Dendritic cell treated with granulocyte-macrophage colony-stimulating factor and Interleukin-4, amounts not matched to agents 40 ng/mL and 50 ng/mL, for 4 days (primary cell): ENCODE results near the gene SLC7A5.
"Not testable (repeated sequence)": the region's sequence is repeated elsewhere in the genome, so short reads cannot be mapped to it uniquely, and the experiment has no call there.

Experiments used
- H3K27ac Mint-ChIP-seq: one replicate; pipeline ENCODE4 v1.8.0; 2022; ENCODE audit warnings: mild to moderate bottlenecking, mixed read lengths
- H3K27me3 Mint-ChIP-seq: one replicate; pipeline ENCODE4 v1.8.0; 2022; ENCODE audit warnings: mild to moderate bottlenecking, mixed read lengths
- H3K36me3 Mint-ChIP-seq: one replicate; pipeline ENCODE4 v1.8.0; 2022; ENCODE audit warnings: low read depth, mixed read lengths
- H3K4me1 Mint-ChIP-seq: one replicate; pipeline ENCODE4 v1.8.0; 2022; ENCODE audit warnings: low read depth, mixed read lengths
- H3K4me3 Mint-ChIP-seq: one replicate; pipeline ENCODE4 v1.8.0; 2022; ENCODE audit warnings: mild to moderate bottlenecking, moderate library complexity, mixed read lengths
- H3K9me3 Mint-ChIP-seq: one replicate; pipeline ENCODE4 v1.8.0; 2022; ENCODE audit warnings: mixed read lengths
- intact Hi-C: fragments of 100-400 bp; cut with micrococcal nuclease; formaldehyde crosslinking; loops from one replicate; pipeline ENCODE4 v1.15.0; 2022

The SLC7A5 gene

DNA sequence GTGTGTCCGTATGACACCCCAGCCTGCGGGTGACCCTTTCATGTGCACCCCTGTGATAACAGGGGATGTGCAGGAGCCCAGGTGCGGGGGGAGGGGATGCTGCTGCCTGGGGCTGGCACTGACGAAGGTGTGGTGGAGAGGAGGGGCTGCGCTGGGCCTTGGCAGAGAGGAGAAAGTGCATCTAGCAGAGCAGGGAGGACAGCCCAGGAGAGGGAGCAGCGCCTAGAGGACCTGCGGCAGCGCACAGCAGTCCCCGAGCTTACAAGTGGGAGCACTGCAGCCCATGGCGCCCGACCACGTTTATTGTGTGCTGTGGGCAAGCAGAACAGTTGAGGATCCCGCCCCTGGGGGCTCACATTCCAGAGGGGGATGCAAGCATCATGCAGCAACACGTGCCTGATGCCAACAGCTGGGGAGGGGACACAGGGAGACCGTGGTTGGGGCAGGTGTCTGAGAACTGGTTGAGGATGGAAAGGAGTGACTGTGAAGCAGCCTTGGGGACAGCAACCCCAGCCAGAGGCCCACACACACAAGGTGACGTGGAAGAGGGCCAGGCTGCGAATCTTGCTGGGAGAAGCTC, 10.9 kb upstream of the SLC7A5 start:
- H3K36me3 Mint-ChIP-seq: no peaks in the 10 kb centered on the region
- H3K4me3 Mint-ChIP-seq: no peak overlapping the region
- peaks cover 16% of the 10 kb centered on the region for H3K4me1 Mint-ChIP-seq
- intact Hi-C loops: no loop called here
- H3K27me3 Mint-ChIP-seq: peaks cover 60% of the 10 kb centered on the region
- no peak overlapping the region for H3K27ac Mint-ChIP-seq
- no peaks in the 10 kb centered on the region for H3K9me3 Mint-ChIP-seq

GRCh38 chr16:87879411-87880013, 10.2 kb upstream of the SLC7A5 start:
- intact Hi-C loops, H3K9me3 Mint-ChIP-seq, H3K27ac Mint-ChIP-seq, H3K36me3 Mint-ChIP-seq, H3K4me3 Mint-ChIP-seq: not testable (repeated sequence)
- Mint-ChIP-seq H3K27me3 (peaks cover 59% of the 10 kb centered on the region), H3K4me1 (peaks cover 20% of the 10 kb centered on the region)

GRCh38 chr16:87878704-87879103, 9.4 kb upstream of the SLC7A5 start:
- intact Hi-C loops: no loop called here
- Mint-ChIP-seq H3K27ac (no peak overlapping the region), H3K9me3 (no peaks in the 10 kb centered on the region), H3K4me3 (no peak overlapping the region), H3K36me3 (no peaks in the 10 kb centered on the region), H3K27me3 (peaks cover 59% of the 10 kb centered on the region), H3K4me1 (peaks cover 20% of the 10 kb centered on the region)

DNA sequence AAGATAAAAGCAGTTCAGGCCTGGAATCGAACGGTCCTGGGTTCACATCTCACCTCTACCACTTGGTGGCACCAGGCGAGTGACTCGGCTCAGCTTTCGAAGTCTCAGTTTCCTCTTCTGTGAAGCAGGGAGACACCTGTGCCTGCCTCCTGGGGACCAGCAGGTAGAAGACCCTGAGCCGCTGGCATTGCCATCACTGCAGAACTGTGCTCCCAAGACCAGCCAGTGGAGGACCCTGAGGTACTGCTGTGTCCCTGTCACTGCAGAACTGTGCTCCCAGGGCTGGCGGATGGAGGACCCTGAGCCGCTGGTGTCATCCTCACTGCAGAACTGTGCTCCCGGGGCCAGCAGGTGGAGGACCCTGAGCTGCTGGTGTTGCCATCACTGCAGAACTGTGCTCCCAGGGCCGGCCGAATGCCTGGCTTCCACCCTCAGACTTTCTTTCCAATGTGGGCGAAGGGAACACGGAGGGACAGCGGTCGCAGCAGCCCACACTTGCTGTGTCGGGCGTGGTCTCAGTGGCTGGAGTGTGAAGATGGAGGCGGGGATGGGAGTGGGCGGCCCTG, 8.7 kb upstream of the SLC7A5 start:
- H3K36me3 Mint-ChIP-seq: no peaks in the 10 kb centered on the region
- H3K4me1 Mint-ChIP-seq: peaks cover 20% of the 10 kb centered on the region
- no peaks in the 10 kb centered on the region for H3K9me3 Mint-ChIP-seq
- H3K27me3 Mint-ChIP-seq: peaks cover 53% of the 10 kb centered on the region
- no peak overlapping the region for H3K27ac Mint-ChIP-seq
- no peak overlapping the region for H3K4me3 Mint-ChIP-seq
- intact Hi-C loops: no loop called here

- peaks cover 26% of the 10 kb centered on the region for H3K27me3 Mint-ChIP-seq
- H3K36me3 Mint-ChIP-seq: no peaks in the 10 kb centered on the region
- peaks cover 22% of the 10 kb centered on the region for H3K4me1 Mint-ChIP-seq
- intact Hi-C loops: no loop called here
- H3K4me3 Mint-ChIP-seq: no peak overlapping the region
- no peak overlapping the region for H3K27ac Mint-ChIP-seq
- H3K9me3 Mint-ChIP-seq: no peaks in the 10 kb centered on the region
Measured at GRCh38 chr16:87874639-87875427, 5.5 kb upstream of the SLC7A5 start.

DNA sequence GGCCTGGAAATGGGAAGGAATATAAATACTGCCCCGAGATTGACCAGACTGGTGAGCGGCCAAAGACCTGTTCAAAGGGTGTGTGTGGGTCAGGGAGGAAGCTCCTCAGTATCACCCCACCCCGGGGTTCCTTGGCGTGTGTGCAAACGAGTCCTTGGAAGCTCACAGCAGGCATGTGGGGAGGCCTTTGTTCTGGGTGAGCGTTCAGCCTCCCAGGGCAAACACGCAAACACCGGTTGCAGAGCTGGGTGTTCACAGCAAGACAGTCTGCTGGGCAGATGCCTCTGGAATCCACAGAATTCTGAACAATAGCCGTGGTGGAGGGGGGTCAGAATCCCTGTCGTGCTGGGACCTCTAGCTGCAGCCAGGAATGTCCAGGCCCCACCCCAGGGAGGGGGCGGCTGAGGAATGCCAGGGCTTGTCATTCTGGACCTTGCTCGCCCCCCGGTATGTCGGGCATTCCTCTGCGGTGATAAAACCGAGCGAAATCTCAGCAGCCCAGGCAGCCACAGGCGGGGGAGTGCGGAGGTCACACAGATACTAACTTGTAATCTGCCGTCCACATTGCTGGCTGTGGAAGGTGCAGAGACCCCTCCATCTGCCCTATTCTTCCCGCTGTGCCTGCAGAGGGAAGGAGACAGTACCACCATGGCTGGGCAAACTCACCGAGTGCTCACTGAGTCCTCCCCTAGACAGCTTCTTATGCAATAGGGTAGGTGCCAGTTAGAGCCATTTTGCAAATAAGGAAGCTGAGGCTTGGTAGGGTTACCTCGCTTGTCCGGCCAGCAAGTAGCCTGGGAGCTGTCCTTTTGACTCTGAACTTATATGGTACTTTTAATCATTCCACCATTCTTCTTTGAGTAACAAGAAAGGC, 1.3 kb upstream of the SLC7A5 start:
- H3K4me3 Mint-ChIP-seq, H3K27ac Mint-ChIP-seq, H3K9me3 Mint-ChIP-seq, H3K36me3 Mint-ChIP-seq, H3K27me3 Mint-ChIP-seq: not testable (repeated sequence)
- H3K4me1 Mint-ChIP-seq: peaks cover 57% of the 10 kb centered on the region
- intact Hi-C loops: loop anchor here (1.0 to 2.0 kb wide), 3 partner anchors 17 to 91 kb away; no protein-coding TSS in a partner anchor

- not testable (repeated sequence) for H3K36me3 Mint-ChIP-seq, H3K27ac Mint-ChIP-seq, H3K4me3 Mint-ChIP-seq, H3K27me3 Mint-ChIP-seq, H3K9me3 Mint-ChIP-seq
- peaks cover 56% of the 10 kb centered on the region for H3K4me1 Mint-ChIP-seq
- intact Hi-C loops: loop anchor here (2.0 kb wide), 1 partner anchor 39 kb away; no protein-coding TSS in a partner anchor
Measured at GRCh38 chr16:87869879-87870417, 641 bp upstream of the SLC7A5 start.

GRCh38 chr16:87868254-87869029, 865 bp downstream of the SLC7A5 start:
- peaks cover 59% of the 10 kb centered on the region for H3K4me1 Mint-ChIP-seq
- H3K9me3 Mint-ChIP-seq, H3K27me3 Mint-ChIP-seq, H3K36me3 Mint-ChIP-seq, intact Hi-C loops: not testable (repeated sequence)
- peak overlapping the region; percentile 78 for H3K4me3 Mint-ChIP-seq
- peak overlapping the region; percentile 85 for H3K27ac Mint-ChIP-seq

DNA sequence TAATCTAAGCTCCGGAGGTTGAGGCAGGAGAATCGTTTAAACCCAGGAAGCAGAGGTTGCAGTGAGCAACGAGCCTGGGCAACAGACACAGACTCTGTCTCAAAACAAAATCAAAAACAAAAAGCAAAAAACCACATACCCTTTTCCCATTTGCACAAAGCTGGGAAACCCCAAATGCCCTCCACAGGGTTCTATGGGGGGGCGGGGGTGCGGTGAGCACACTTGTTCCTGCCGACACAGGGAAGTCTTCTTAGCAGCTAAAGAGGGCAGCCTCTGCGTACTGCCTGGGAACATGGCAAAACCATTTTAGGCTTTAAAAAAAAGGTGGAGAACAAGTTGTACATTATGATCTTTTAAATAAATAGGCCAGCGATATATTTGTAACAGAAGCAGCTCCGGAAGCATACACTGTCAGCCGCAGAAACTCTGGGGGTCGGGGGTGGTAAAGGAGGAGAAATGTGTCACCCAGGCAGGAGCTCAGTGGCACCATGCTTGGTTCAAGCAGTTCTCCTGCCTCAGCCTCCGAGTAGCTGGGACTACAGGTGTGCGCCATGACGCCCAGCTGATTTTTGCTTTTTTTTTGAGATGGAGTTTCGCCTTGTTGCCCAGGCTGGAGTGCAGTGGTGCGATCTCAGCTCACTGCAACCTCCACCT, 3.3 kb downstream of the SLC7A5 start:
- H3K27me3 Mint-ChIP-seq, H3K9me3 Mint-ChIP-seq, H3K27ac Mint-ChIP-seq, H3K4me3 Mint-ChIP-seq, H3K36me3 Mint-ChIP-seq, intact Hi-C loops: not testable (repeated sequence)
- peaks cover 70% of the 10 kb centered on the region for H3K4me1 Mint-ChIP-seq

DNA sequence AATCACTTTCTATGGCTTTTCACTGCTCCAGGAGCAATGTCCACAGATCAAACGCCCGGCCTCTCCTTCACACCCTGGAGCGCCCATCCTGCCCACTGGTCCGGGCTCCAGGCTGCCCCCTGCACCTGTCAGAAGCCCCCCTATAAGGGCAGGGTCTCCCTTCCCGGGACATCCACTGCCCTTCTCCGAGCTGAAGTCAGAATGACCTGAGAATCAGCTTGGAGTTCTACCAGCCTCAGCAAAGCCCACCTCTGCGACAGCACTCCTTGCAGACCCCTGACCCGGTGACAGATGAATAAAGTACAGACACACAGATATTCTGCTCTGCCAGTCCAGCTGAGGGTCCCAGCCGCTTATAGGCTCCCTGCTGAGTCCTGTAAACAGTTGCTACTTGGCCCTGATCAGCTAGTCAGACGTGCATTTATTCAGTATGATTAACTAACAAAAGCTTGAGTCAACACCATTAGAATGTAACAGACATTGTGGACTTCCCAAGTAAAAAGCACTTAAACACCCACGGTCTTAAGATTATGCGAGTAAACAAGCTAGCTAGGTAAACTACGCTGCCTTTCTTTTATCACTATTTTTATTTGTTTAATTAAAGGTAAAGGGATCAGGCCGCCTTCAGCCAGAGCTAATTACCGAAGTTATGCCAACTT, 4.8 kb downstream of the SLC7A5 start:
- Mint-ChIP-seq H3K4me3 (no peak overlapping the region), H3K4me1 (peaks cover 64% of the 10 kb centered on the region), H3K9me3 (no peaks in the 10 kb centered on the region), H3K36me3 (peaks cover 6% of the 10 kb centered on the region), H3K27me3 (no peaks in the 10 kb centered on the region), H3K27ac (peak overlapping the region; percentile 30)
- intact Hi-C loops: no loop called here

DNA sequence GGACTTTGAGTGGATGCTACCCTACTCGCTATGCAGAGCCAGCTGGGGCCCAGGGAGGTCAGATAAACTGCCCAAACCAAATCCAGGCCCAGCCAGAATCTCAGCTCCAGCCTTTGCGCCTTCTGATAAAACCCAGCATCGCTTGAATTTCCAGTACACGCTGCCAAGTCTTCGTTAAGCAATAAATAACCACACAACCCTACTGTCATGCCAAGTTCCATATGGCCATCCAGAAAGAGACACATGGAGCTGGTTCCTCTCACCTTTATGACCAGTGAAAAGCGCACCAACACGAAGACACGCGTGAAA, 6.0 kb downstream of the SLC7A5 start:
- H3K4me3 Mint-ChIP-seq, H3K27ac Mint-ChIP-seq, H3K9me3 Mint-ChIP-seq, intact Hi-C loops, H3K36me3 Mint-ChIP-seq, H3K27me3 Mint-ChIP-seq: not testable (repeated sequence)
- H3K4me1 Mint-ChIP-seq: peaks cover 60% of the 10 kb centered on the region

GRCh38 chr16:87862597-87863326, 6.5 kb downstream of the SLC7A5 start:
- H3K27ac Mint-ChIP-seq, intact Hi-C loops, H3K36me3 Mint-ChIP-seq, H3K4me3 Mint-ChIP-seq, H3K27me3 Mint-ChIP-seq, H3K9me3 Mint-ChIP-seq: not testable (repeated sequence)
- peaks cover 60% of the 10 kb centered on the region for H3K4me1 Mint-ChIP-seq
